HEK293 (cell line): Measurements from ENCODE around the gene THYN1.

ENCODE experiments used
- CTCF ChIP-seq: fragments of 450-650 bp; formaldehyde crosslinking; IDR thresholded peaks from 2 replicates; pipeline ENCODE4 v1.5.1; 2016; ENCODE audit warnings: missing biosample characterization, missing genetic modification characterization
- REST ChIP-seq: fragments of 450-650 bp; formaldehyde crosslinking; IDR thresholded peaks from 2 replicates; pipeline ENCODE4 v1.5.1; 2016; ENCODE audit warnings: missing biosample characterization, missing genetic modification characterization
- SCRT1 ChIP-seq: fragments of 450-650 bp; formaldehyde crosslinking; IDR thresholded peaks from 2 replicates; pipeline ENCODE4 v1.5.1; 2016; ENCODE audit warnings: missing biosample characterization, missing genetic modification characterization, borderline replicate concordance
- ZBTB20 ChIP-seq: fragments of 450-650 bp; formaldehyde crosslinking; IDR thresholded peaks from 2 replicates; pipeline ENCODE4 v1.5.1; 2016; ENCODE audit warnings: missing biosample characterization, missing genetic modification characterization
- ZBTB26 ChIP-seq: fragments of 450-650 bp; formaldehyde crosslinking; optimal IDR thresholded peaks from 2 replicates; pipeline ENCODE3; 2016; ENCODE audit warnings: missing biosample characterization, mild to moderate bottlenecking, missing genetic modification characterization
- ZBTB8A ChIP-seq: fragments of 450-650 bp; formaldehyde crosslinking; IDR thresholded peaks from 2 replicates; pipeline ENCODE4 v1.5.1; 2016; ENCODE audit warnings: missing biosample characterization, missing genetic modification characterization
- ZNF292 ChIP-seq: fragments of 450-650 bp; formaldehyde crosslinking; IDR thresholded peaks from 2 replicates; pipeline ENCODE4 v1.5.1; 2016; ENCODE audit warnings: low read depth, missing biosample characterization, missing genetic modification characterization, borderline replicate concordance
- ZNF548 ChIP-seq: fragments of 450-650 bp; formaldehyde crosslinking; IDR thresholded peaks from 2 replicates; pipeline ENCODE4 v1.5.1; 2016; ENCODE audit warnings: missing biosample characterization, missing genetic modification characterization
- ZNF654 ChIP-seq: fragments of 450-650 bp; formaldehyde crosslinking; IDR thresholded peaks from 2 replicates; pipeline ENCODE4 v1.5.1; 2016; ENCODE audit warnings: low read depth, missing biosample characterization, missing genetic modification characterization

GRCh38 chr11:134246100-134246499 is 7.1 kb downstream of the THYN1 start:
- TF ChIP-seq REST (tag by site-specific recombination) (no peak), CTCF (tag by site-specific recombination) (no peak), ZBTB20 (no peak), ZBTB26 (tag by site-specific recombination) (no peak), ZNF292 (tag by site-specific recombination) (no peak), ZNF548 (tag by site-specific recombination) (no peak), ZBTB8A (no peak), ZNF654 (tag by site-specific recombination) (no peak), SCRT1 (tag by site-specific recombination) (no peak)
